ENCODE data around the gene ZSWIM7. TPM values are rescaled to one million over a fixed set of nuclear protein-coding genes. Genes with fewer than 3 reads are reported as not detected.
A peak's percentile ranks its signal among the peaks of the same experiment; 100 is the strongest.

ZSWIM7 gene, protein sequence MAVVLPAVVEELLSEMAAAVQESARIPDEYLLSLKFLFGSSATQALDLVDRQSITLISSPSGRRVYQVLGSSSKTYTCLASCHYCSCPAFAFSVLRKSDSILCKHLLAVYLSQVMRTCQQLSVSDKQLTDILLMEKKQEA
- 23.0 and 27.2 TPM in 2 replicates for total RNA-seq (2014; rRNA removed; shearing (Covaris generic))

DNA sequence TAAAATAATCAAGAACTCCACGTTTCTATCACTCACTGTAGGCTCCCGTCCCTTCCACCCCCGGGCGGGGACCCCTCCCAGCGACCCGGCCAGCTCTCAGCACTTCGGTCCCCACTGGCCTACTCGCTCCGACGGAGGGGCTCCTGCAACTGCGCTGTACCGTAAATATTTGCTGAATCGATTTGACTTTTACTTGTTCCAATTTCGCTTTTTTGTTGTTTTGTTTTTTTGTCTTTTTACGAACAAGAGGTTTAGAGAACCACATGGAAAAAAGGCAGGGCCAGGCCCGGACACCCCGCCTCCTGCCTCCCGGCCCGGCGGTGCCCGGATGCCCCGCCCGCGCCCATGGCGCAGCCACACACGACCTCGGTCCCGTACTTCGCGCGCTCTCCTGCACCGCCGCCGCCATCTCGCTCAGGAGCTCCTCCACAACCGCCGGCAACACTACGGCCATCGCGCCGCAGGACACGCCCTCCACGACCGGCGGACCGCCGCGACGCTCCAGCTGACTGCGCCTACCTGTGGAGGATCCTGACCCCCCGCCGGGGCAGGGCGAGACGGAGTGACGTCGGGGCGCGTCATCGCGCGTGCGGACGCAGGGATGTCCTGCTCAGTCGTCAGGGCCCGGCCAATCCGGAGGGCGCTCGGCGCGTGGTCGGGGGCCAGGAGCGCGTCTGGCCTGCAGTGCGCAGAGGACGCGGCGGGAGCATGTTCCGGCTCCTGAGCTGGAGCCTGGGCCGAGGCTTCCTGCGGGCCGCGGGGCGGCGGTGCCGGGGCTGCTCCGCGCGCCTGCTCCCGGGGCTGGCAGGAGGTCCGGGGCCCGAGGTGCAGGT is at the start of gene ZSWIM7, which contains the start of gene TTC19:
Gene ZSWIM7 (minus strand): TSS at position 564 of the 833 bp plus-strand sequence. CDS start 110 bp downstream, at position 454.
Gene TTC19 (plus strand): TSS at position 684 of the 833 bp plus-strand sequence. CDS start 25 bp downstream, at position 709.
- DNase-seq (ENCODE audit: low read depth): peak; percentile 91

DNA sequence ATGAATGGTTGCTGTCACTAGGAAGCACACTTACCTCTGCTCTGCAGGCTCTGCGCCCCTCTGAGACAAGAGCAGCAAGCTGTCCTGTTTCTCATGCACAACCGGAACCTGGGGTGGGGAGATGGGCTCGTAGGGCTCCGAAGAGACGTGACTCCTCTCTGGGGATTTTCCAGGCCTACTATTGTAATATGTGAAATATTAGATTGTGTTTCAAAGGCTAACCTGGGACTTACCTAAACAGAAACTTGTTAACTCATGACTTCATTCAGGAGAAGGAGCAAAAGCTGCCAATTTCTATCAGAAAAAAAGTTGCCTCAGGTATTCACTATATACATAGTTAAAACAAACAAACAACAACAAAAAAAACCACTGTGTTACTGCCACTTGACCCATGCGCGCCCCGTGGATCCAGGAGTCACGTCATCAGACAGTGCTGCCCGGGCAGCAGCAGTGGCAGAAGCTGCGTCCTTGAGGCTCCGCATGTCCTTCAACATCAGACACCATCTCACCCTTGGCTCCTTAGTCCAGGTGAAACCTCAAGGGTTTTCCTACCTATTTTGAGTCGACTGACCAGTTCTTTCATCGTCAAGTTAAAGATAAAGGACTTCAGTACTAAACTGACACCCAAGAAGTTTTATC is 49.4 kb upstream of the ZSWIM7 start:
- DNase-seq (ENCODE audit: low read depth): no peak

DNA sequence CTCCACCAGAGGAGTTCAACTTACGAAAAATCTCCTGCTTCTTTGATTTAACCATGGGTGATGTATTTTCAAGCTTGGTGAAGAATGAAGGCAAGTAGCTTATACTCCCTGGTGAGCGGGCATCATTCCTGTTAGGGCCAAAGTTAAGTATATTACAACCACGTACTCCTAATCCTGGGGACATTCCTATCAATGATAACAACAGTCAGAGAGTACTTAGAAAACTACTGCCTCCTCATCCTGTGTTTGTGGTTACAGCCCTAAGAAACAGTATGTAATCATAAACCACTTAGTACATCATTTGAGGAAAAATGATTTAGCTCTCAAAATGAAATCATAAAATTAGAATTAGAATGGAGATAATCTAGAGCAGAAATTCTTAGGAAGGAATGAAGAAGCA is 47.5 kb upstream of the ZSWIM7 start:
- DNase-seq (ENCODE audit: low read depth): no peak

DNA sequence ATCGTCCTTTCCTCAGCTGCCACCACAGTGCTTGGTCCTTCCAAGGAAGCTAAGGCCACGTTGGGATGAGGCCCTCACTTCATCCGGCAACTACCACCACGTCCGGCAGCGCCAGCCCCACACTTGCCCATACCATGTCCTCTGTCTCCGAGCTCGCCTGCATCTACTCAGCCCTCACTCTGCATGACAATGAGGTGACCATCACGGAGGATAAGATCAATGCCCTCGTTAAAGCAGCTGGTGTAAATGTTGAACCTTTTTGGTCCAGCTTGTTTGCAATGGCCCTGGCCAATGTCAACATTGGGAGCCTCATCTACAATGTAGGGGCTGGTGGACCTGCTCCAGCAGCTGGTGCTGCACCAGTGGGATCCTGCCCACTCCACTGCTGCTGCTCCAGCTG is 45.0 kb upstream of the ZSWIM7 start:
- no peak for DNase-seq (ENCODE audit: low read depth)

DNA sequence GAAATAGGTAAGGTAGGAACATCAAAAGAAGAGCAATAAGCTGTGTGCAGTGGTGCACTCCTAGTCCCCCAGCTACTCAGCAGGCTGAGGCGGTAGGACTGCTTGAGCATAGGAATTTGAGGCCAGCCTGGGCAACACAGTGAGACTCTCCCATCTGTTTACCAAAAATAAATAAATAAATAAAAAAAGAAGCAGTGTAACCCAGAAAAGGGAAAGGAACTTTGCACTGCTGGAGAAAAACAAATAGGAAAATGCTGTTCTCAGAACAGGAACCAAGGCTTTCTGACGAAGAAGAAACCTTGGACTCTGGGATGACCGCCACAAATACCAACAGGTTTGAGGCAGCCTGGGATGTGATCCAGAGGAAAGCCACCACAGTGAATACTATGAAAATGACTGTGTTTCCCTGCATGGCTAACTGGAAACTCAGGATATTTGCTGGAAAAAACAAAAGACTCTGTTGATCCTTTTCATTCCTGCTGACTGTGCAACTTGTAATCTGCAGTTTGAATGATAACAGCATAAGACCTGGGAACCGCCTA is 41.3 kb upstream of the ZSWIM7 start:
- DNase-seq (ENCODE audit: low read depth): peak; percentile 2

DNA sequence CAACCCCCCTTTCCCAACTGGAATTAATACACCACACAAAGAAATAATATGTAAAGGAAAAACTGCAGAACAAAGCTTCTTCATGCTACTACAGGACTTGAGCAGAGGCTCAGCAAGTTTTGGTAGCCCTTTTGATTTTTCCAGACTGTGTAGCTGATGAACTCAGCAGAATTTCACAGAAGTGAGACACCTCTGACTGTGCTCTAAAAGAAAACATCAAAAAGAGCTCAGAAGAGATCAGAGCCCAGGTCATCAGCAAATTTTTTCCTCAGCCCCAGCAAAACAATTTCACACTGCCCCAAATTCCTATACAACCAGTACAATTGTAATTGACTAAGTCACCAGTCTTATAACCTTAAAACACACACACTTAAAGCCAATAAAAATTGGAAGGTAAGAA is 38.1 kb upstream of the ZSWIM7 start:
- no peak for DNase-seq (ENCODE audit: low read depth)

DNA sequence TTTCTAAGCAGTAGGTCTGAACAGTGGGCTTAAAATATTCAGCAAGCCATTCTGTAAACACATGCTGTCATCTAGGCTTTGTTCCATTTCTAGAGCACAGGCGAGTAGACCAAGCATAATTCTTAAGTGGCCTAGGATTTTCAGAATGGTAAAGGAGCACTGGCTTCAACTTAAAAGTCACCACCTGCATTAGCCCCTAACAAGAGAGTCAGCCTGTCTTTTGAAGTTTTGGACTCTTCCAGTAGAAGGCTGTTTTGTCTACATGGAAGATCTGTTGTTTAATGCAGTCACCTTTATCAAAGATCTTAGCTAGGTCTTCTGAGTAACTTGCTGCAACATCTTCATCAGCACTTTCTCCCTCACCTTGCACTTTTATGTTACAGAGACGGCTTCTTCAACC is 36.8 kb upstream of the ZSWIM7 start:
- no peak for DNase-seq (ENCODE audit: low read depth)

DNA sequence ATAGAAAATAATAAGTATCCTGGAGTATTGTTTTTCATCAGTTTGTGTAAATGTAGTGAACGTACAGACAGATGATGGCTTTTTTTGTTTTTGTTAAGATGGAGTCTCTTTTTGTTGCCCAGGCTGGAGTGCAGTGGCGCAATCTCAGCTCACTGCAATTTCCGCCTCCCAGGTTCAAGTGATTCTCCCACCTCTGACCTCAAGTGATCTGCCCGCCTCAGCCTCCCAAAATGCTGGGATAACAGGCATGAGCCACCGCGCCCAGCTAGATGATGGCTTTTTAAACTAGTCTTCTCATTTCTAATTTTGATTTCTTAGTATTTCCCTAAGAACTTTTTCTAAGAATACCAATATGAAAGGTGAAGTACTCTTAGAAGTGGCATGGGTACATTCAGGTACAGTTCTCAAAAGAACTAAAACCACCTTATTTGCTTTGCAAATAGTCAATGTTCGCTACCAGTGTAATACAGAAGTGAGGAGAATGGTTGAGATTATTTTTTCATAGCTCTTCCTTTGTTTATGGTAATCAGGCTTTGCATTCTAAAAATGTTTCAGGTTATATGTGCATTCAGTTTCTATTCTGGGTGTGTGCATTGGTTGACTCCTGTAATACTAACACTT is 34.3 kb upstream of the ZSWIM7 start:
- no peak for DNase-seq (ENCODE audit: low read depth)

DNA sequence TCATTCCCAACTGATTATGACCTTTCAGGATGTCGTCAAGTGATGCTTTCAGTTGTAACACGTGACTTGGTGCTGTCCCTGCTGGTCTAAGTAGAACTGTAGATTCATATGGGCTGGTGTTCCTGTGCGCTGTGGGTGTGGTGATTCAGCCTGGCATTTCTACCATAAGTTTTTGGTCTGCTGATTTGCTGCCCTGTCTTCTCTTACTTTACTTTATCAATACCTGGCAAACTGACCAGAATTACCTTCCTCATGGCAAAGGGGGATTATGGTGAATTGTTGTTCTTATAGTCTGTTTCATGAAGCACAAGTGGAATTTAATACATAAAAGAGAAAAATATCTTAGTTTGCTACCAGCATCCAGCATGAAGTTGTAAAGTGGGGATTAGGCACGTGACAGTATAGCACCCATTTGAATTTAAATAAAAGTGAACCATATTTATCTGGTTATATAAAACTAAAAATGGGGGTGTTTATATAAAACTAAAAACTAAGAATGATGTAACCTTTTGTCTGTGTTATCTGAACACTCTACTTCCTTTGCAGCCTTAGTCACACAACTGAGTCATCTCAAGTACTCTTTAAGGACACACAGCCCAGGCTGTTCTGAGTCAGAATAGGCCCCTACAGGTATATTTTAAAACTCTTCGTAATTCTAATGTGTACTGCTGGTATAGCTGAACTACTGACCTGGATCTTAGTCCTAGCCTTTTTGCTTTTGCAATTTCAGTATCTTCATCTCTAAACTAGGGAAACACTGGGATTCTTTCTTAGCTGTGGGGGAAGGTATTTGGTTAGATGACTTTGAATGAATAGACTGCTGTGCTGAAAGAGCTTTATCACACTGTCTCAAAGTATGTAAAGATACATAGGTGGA is 28.4 kb upstream of the ZSWIM7 start:
- DNase-seq (ENCODE audit: low read depth): peak; percentile 89

DNA sequence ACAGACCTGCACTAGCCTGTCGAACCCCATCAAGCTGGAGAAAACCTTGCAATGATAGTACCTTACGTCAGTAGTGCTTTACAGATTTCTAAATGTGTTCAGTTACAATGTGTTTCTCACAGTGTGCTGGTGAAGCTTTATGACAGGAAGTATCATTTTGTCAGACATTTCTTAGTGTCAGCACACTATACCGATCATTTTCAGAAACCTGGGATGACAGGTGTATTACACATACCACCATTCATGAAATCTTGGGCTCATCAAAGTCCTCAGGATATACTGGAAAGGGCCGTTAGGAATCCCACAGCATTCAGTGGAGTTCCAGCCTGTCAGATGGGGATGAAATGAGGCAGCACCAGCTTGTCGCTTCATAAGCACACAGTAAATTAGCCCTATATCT is 27.4 kb upstream of the ZSWIM7 start:
- no peak for DNase-seq (ENCODE audit: low read depth)

DNA sequence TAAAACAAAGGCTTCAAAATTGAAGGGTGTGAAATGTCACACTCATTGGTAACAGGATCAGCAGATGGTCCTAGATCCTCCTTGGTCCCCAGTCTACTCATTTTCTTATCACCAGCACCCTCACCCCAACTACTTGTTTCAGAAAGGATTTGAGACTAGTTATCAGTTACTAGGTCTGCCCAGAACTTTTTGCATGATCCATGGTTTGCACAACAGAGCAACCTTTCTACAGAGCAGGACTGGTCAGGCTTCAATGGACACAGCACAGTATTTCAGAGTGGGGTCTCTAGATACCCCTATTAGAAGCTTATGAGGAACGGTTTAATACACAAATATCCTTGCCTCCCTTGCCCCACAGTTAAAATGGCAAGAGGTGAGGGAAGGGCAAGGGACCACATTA is 25.7 kb upstream of the ZSWIM7 start:
- no peak for DNase-seq (ENCODE audit: low read depth)

DNA sequence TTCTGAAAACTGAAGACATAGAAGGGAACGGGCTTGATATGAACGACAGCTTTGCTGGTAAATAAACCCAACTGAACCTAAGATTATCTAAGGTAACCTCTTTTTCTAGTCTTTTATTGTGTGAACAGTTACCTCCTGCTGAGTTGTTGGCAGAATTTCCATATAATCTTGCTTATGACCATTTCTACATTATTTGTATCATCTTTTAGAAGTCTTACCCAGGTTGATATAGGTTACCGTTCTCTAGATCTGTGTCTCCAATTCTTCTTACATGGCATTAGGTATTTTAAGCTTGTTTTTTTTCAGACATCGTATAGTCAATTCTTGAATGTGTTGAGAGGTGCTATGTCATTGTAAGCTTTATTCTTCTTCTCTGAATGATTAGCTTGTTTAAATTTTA is 24.4 kb upstream of the ZSWIM7 start:
- no peak for DNase-seq (ENCODE audit: low read depth)

DNA sequence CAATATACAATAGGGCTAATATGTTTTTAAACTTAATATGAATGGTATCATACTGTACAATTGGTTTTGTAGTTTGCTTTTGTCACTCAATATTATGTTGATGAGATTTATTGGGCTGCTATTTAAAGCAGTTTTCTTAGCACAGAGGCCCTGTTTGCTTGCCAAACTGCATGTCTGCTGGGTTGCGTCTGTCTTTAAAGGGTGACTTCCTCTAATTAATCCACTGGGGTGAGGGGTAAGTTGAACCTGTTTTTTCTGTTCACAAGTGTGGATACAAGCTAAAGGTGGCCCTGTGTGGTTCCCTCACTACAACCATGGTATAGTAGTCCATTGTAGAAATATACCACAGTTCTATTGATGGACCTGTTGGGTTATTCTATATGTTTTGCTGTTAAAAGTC is 19.8 kb upstream of the ZSWIM7 start:
- DNase-seq (ENCODE audit: low read depth): no peak

DNA sequence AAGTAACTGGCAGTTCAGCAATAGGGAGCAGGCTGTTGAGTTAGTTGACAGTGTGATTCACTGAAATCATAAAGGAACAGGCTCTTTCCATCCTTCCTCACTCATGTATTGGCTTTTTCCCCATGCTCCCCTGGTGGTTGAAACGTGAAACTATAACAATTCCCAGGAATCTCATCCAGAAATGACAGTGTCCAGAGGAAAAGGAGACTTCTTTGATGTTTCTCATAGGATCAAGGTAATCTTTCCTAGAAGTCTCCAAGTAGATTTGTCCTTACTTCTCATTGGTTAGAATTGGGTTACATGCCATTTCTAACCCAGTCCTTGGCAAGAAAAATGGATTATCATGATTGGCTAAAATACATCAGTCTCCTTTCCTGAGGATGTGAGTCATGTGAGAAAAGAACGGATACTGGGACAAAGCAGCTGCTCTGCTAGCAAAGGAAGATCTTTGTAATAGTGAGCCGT is 14.5 kb upstream of the ZSWIM7 start:
- DNase-seq (ENCODE audit: low read depth): peak; percentile 72

DNA sequence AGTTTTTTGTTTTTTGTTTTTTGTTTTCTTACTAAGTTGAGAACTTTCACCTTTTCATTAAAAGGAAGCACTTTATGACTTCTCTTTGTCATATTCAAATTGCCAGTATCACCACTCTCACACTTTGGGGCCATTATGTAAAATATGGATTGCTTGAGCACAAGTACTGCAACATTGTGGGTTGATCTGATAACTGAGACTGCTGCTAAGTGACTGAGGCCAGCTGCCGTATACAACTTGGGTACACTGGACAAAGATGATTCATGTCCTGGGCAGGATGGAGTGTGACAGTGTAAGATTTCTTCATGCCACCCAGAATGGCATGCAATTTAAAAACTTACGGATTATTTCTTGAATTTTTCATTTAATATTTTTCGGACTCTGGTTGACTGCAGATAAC is 7.9 kb upstream of the ZSWIM7 start:
- no peak for DNase-seq (ENCODE audit: low read depth)

DNA sequence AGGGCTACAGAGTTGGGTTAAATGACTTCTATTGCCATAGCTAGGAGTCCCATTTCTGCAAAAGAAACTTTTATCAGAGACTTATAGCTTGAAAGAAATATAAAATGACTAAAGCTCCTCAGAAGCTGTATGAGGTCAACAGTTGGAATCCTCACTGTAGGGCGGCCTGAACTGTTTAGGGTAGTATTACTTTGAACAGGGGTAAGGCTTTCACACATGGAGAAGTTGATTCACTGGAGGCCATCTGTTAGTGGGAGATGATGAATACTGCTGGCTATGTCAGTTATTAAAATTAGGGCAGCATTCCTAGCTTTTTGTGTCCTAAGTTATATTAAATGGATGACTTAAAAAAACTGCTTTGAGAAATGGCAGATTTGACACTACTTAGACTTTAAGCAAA is 6.1 kb upstream of the ZSWIM7 start:
- no peak for DNase-seq (ENCODE audit: low read depth)

DNA sequence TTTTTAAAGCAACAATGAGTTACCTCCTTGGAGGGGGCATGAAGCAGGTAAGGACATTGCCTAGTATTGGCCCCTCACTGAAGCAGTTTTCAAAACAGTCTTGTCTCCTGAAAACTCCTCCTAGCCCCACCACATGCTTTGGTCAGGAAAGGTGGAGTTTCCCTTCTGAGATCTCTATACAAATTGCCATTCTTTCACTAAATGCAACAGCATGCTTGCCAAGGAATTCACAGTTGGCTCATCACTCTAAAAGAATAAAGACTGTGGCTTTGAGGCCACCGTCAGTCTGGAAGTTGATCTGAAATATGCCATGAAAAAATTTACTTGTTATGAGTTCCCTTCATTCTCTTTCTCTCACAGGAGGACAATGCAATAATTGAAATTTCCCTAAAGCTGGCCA is 4.3 kb upstream of the ZSWIM7 start:
- no peak for DNase-seq (ENCODE audit: low read depth)

DNA sequence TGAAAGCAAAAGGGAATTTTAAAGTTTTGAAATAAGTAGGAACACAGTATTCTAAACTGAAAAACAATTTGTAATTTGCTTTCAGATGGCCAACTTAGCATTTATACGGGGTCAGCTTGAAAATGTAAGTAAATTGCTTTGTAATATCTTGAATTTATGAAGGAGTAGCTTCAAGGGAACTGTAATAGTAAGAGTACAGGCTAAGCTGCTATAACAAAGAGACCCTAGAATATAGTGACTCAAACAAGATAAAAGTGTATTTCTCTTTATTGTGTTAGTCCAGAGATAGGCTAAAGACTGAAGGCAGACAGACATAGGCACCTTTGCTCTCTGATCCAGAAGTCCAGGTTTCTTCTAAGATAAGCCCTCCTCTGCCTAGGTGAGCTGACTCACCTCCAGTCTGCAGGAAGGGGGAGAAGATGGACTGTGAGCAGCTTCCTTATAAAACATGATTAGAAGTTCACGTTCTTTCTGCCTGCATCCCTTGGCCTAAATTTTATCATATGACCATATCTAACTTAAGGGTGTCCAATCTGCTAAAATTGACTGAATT is 3.3 kb upstream of the ZSWIM7 start:
- no peak for DNase-seq (ENCODE audit: low read depth)

DNA sequence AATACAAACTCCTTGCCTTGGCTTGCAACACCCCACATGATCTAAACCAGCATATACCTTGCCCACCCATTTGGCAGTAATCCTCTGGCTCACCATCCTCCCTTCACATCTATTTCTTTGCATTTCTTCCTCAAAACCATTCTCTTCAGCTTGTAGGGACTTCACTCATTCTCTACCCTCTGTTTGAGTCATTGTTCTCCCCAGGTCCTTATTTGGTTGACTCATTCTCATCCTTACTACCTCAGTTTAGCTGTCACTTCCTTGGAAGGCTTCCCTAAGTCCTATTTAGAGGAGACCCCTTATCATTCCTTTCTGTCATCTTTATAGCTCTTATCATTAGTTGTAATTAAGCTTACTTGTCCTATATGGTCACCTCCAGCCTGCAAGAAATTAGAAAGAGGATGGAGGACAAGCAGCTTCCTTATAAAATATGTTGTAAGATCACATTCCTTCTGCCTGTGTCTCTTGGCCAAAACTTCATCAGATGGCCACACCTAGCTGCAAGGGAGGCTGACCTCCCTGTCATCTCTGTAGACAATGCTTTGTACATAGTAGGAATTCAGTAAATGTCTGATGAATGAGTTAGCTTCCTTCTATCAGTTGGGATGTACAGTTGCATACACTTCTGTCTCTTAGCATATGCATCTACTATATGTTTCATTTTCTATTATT is 1.9 kb upstream of the ZSWIM7 start:
- no peak for DNase-seq (ENCODE audit: low read depth)

Measured in RPMI7951 (cell line).